ENCODE measurements around the gene NCOA1.

DNA sequence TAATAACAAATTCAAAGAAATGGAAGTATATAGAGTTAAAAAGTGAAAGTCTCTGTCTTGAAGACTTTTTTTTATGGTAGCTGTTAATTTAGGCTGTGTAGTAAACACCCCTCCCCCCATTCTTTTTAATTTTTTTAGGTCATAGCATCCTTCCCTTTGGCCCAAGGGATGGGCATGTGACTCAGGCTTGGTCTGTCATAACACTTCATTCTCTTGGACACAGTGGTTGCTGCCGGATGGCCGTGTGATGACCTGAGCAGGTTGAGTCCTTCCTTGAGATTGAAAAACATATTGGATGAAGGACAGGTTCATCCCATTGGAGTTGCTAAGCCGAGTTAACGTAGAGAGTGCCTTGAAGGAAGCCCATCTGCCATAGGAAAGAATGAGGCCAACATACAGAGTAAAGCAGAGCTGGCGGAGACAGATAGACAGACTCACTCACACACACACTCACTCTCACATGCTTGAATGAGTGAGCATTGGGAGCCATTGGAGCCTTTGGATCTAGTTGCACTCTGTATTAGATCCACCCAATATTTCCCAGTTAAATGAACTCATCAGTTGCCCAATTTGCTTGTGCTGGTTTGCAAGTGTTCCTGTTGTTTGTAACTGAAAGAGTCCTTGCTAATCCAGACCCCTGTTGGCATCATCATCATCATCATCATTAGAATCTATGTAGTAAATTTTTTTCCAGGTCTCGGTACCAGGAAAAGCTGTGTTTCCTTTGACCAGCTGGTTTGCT, 14.7 kb downstream of the NCOA1 start:
- TF ChIP-seq, protein P1, sequence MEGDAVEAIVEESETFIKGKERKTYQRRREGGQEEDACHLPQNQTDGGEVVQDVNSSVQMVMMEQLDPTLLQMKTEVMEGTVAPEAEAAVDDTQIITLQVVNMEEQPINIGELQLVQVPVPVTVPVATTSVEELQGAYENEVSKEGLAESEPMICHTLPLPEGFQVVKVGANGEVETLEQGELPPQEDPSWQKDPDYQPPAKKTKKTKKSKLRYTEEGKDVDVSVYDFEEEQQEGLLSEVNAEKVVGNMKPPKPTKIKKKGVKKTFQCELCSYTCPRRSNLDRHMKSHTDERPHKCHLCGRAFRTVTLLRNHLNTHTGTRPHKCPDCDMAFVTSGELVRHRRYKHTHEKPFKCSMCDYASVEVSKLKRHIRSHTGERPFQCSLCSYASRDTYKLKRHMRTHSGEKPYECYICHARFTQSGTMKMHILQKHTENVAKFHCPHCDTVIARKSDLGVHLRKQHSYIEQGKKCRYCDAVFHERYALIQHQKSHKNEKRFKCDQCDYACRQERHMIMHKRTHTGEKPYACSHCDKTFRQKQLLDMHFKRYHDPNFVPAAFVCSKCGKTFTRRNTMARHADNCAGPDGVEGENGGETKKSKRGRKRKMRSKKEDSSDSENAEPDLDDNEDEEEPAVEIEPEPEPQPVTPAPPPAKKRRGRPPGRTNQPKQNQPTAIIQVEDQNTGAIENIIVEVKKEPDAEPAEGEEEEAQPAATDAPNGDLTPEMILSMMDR (conservative IDR thresholded peaks at IDR 0.05) = no peak
- no peak for TF ChIP-seq EZH2 (IDR thresholded peaks at IDR 0.05; ENCODE audit: low read depth)
